ENCODE data around the gene UPK2. TPM values are rescaled to one million over a fixed set of nuclear protein-coding genes. Genes with fewer than 3 reads are reported as not detected.

UPK2 gene
- total RNA-seq, 2 experiments from 2014 or later: 0.28 to 0.34 TPM

GRCh38 chr11:118929501-118930093 is 26.5 kb upstream of the UPK2 start:
- intact Hi-C loops (cut with micrococcal nuclease; ENCODE audit: unreplicated experiment): loop anchor here (1.0 to 2.0 kb wide), 5 partner anchors 22 to 239 kb away; partner anchors contain the start of gene UPK2
- TF ChIP-seq CTCF (conservative IDR thresholded peaks at IDR 0.05; ENCODE audit: low read length) (no peak), EZH2phosphoT487 (IDR thresholded peaks at IDR 0.05; ENCODE audit: borderline replicate concordance, low read depth, low read length) (no peak)
- POLR2A ChIA-PET: interaction anchor here (0.8 to 2.3 kb wide), 5 partner anchors 11 to 301 kb away, joined by 3 to 13 read pairs (median 4); no protein-coding TSS in a partner anchor

GRCh38 chr11:118930094-118930712 is 25.9 kb upstream of the UPK2 start:
- Histone ChIP-seq H2AFZ (ENCODE audit: low read length) (peak overlapping the region; percentile 48; the same call in 1 of the 2 replicates), H3K4me1 (ENCODE audit: insufficient read depth, low read length, poor library complexity, severe bottlenecking) (peaks cover 39% of the 10 kb centered on the region), H4K20me1 (ENCODE audit: insufficient read depth, low read length) (no peaks in the 10 kb centered on the region), H3K9me2 (ENCODE audit: insufficient read depth, low read length) (no peaks in the 10 kb centered on the region), H3K27ac (ENCODE audit: low read depth, low read length, poor library complexity, severe bottlenecking) (peak overlapping the region; percentile 76), H3K4me3 (ENCODE audit: low read depth, low read length, poor library complexity, severe bottlenecking) (peak overlapping the region; percentile 71), H3K79me2 (ENCODE audit: insufficient read depth, low read depth, low read length) (peaks cover under 1% of the 10 kb centered on the region; the same call in 1 of the 2 replicates), H3K36me3 (ENCODE audit: insufficient read depth, low read length) (no peaks in the 10 kb centered on the region), H3K4me2 (ENCODE audit: low read length) (peak overlapping the region; percentile 87), H3K9me3 (ENCODE audit: low read length) (no peaks in the 10 kb centered on the region)
- BruUV-seq (replicated peaks): no TSS peak
- POLR2A ChIA-PET: interaction anchor here (0.6 to 2.3 kb wide), 8 partner anchors 10 to 1213 kb away, joined by 3 to 13 read pairs (median 3); no protein-coding TSS in a partner anchor
- intact Hi-C loops (cut with micrococcal nuclease; ENCODE audit: unreplicated experiment): loop anchor here (1.0 kb wide), 3 partner anchors 23 to 240 kb away; partner anchors contain the start of gene UPK2
- peak; percentile 89 for DNase-seq (ENCODE audit: low spot score)
- CTCF ChIA-PET (ENCODE audit: unreplicated experiment): interaction anchor here (0.5 to 3.2 kb wide), 8 partner anchors 9 to 44 kb away, joined by 3 to 31 read pairs (median 6); no protein-coding TSS in a partner anchor
- TF ChIP-seq EZH2phosphoT487 (IDR thresholded peaks at IDR 0.05; ENCODE audit: borderline replicate concordance, low read depth, low read length) (no peak), CTCF (conservative IDR thresholded peaks at IDR 0.05; ENCODE audit: low read length) (peak; percentile 96)

More at GRCh38 chr11:118929501-118930093, 26.5 kb upstream of the UPK2 start:
- peak; percentile 84 for DNase-seq (ENCODE audit: low spot score)
- Histone ChIP-seq H3K27ac (ENCODE audit: low read depth, low read length, poor library complexity, severe bottlenecking) (peak overlapping the region; percentile 76), H3K79me2 (ENCODE audit: insufficient read depth, low read depth, low read length) (peaks cover 7% of the 10 kb centered on the region; the same call in 1 of the 2 replicates), H3K4me3 (ENCODE audit: low read depth, low read length, poor library complexity, severe bottlenecking) (peak overlapping the region; percentile 71), H3K9me3 (ENCODE audit: low read length) (no peaks in the 10 kb centered on the region), H3K4me1 (ENCODE audit: insufficient read depth, low read length, poor library complexity, severe bottlenecking) (peaks cover 34% of the 10 kb centered on the region), H3K36me3 (ENCODE audit: insufficient read depth, low read length) (no peaks in the 10 kb centered on the region), H2AFZ (ENCODE audit: low read length) (peak overlapping the region; percentile 48; the same call in 1 of the 2 replicates), H3K4me2 (ENCODE audit: low read length) (peak overlapping the region; percentile 87), H3K9me2 (ENCODE audit: insufficient read depth, low read length) (no peaks in the 10 kb centered on the region), H4K20me1 (ENCODE audit: insufficient read depth, low read length) (no peaks in the 10 kb centered on the region)
- CTCF ChIA-PET (ENCODE audit: unreplicated experiment): interaction anchor here (0.5 to 3.2 kb wide), 7 partner anchors 13 to 44 kb away, joined by 3 to 31 read pairs (median 8); no protein-coding TSS in a partner anchor
- BruUV-seq (replicated peaks): no TSS peak

Data from OCI-LY7 (cell line).